Lower leg skin (tissue), 4 donors: ENCODE measurements around the gene BMP8B. TPM values are rescaled to one million over a fixed set of nuclear protein-coding genes. Genes with fewer than 3 reads are reported as not detected.
A peak's percentile ranks its signal among the peaks of the same experiment; 100 is the strongest.

Experiments
- DNase-seq, 2 donors: peaks; one replicate each; pipeline ENCODE4 v3.0.0-alpha.2; 2019; ENCODE audit warnings: low spot score in 2 of 2
- H3K4me3 ChIP-seq: fragments of 200-600 bp; sonication (generic); 2 replicates; pipeline ENCODE4 v1.5.1; 2017; ENCODE audit warnings: mild to moderate bottlenecking, low read depth; ENCODE audit not compliant: poor library complexity, severe bottlenecking
- CTCF ChIP-seq, 3 donors: fragments of 450-650 bp; IDR thresholded peaks; one replicate each; pipeline ENCODE4 v1.5.1; 2016; ENCODE audit warnings: antibody characterized with exemption in 3 of 3, mild to moderate bottlenecking in 3 of 3, moderate library complexity in 2 of 3
- POLR2A ChIP-seq, 2 donors: fragments of 450-650 bp; IDR thresholded peaks; one replicate each; pipeline ENCODE4 v1.6.1; 2016 to 2017; ENCODE audit warnings: antibody characterized with exemption in 2 of 2, mild to moderate bottlenecking in 1 of 2, moderate library complexity in 1 of 2
- WGBS, 2 donors: methylation state at CpG; one replicate each; pipeline ENCODE4 v1.1.5; 2018; 5-methylcytosine and 5-hydroxymethylcytosine counted together
- intact Hi-C: fragments of 100-400 bp; cut with DNase I; formaldehyde crosslinking; loops from one replicate; pipeline ENCODE4 v1.15.0; 2023; ENCODE audit warnings: low total_unique reads
- total RNA-seq, 4 donors: library from RNA; depleted of rRNA; stranded (reverse); fragments of >200 nt; gene quantifications; one replicate each; pipeline ENCODE4 v1.1.0, GENCODE V29; 2016

The BMP8B gene
- total RNA-seq, 4 donors from 2014 or later: 1.1 to 2.2 (median 1.5) TPM

DNA sequence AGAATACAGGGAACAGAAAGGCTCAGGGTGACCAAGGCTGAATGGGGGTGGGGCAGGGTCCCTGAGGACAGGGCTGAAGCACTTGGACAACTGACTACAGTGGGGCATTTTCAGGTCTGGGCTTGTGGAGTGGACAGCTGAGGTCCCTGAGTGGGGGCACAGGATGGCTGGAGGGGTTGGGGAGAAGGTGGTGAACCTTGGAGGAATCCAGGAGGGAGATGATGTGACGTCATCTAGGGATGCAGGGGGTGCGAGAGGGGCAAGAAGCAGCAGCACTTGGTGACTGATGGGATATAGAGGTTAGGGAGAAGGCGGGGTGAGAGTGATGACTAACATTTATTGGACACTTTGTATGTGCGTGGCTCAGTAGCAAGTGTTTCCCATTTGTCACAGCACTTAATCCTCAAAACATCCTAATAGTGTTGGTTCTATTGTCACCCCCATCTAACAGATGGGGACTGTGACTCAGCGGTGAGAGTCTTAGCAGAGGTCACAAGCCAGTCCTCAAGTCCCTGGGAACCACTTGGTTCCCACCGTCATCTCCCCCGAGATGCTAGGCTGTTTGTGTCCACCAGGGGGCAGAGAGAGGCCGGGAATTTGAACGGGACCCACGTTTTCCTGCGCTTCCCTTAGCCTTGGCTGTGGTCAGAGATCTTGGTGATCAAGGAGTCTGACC lies 27.9 kb upstream of the BMP8B start:
- no peak overlapping the region for H3K4me3 ChIP-seq
- DNase-seq: peak; percentile 62 to 92
- WGBS, 2 donors: 6 to 7% methylated on average over 11 of the region's 11 CpGs
- intact Hi-C loops: loop anchor here (5.0 kb wide), 2 partner anchors 86 to 156 kb away; partner anchors contain the start of gene MYCL
- TF ChIP-seq CTCF (IDR thresholded peaks at IDR 0.05): peak in 1 of 3 donors; percentile 85
- TF ChIP-seq POLR2A (IDR thresholded peaks at IDR 0.05): no peak

DNA sequence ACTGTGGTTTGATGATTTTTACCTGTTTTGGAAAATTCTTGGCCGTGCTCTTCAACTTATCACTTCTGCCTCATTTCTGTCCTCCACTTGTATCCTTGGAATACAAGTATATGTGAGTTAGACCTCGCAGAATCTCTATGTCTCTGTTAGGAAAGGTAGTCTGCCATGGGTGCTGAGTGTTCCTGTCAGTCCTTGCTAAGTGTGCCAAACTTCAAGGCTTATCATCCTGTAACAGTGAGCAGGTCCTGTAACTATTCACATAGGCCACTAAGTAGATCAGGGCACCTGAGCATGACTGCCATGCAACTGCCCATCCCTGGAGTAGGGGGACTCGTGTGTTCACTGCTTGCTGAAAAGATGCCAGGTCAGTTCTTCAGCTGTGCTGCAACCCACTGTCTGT lies 24.2 kb upstream of the BMP8B start:
- H3K4me3 ChIP-seq: no peak overlapping the region
- DNase-seq: no peak
- WGBS, 2 donors: 77 to 85% methylated on average over 3 of the region's 3 CpGs
- TF ChIP-seq CTCF (IDR thresholded peaks at IDR 0.05) (no peak), POLR2A (IDR thresholded peaks at IDR 0.05) (no peak)
- intact Hi-C loops: no loop called here

DNA sequence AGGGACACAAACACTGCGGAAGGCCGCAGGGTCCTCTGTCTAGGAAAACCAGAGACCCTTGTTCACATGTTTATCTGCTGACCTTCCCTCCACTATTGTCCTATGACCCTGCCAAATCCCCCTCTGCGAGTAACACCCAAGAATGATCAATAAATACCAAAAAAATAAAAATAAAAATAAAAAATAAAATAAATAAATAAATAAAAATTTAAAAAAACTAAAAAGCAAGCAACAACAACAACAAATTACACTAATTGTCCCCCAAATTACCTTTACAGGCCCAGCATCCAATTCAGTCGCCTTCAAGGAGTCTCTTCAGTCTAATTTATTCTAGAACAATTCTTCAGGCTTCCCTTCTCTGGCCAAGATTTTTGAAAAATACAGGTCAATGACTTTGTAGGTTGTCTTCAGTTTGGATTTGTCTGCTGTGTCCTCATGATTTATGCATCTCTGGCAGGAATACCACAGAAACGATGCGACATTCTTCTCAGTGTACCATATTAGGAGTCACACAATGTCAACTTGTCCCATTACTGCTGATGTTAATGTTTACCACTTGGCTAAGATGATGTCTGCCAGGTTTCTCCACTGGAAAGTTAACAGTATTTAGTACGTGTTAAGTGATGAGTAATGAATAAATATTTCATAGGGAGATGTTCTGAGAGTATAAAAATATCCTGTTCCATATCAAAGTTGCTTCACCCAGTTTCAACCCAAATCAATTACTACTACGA lies 20.3 kb upstream of the BMP8B start:
- no peak for DNase-seq
- no peak overlapping the region for H3K4me3 ChIP-seq
- intact Hi-C loops: no loop called here
- no peak for TF ChIP-seq CTCF (IDR thresholded peaks at IDR 0.05)
- TF ChIP-seq POLR2A (IDR thresholded peaks at IDR 0.05): no peak
- 65 to 68% methylated on average over 7 of the region's 8 CpGs for WGBS, 2 donors

GRCh38 chr1:39805385-39805784 lies 16.7 kb upstream of the BMP8B start:
- no peak for DNase-seq
- H3K4me3 ChIP-seq: no peak overlapping the region
- TF ChIP-seq POLR2A (IDR thresholded peaks at IDR 0.05) (no peak), CTCF (IDR thresholded peaks at IDR 0.05) (no peak)
- 93 to 97% methylated on average over 2 of the region's 2 CpGs for WGBS, 2 donors
- intact Hi-C loops: no loop called here

DNA sequence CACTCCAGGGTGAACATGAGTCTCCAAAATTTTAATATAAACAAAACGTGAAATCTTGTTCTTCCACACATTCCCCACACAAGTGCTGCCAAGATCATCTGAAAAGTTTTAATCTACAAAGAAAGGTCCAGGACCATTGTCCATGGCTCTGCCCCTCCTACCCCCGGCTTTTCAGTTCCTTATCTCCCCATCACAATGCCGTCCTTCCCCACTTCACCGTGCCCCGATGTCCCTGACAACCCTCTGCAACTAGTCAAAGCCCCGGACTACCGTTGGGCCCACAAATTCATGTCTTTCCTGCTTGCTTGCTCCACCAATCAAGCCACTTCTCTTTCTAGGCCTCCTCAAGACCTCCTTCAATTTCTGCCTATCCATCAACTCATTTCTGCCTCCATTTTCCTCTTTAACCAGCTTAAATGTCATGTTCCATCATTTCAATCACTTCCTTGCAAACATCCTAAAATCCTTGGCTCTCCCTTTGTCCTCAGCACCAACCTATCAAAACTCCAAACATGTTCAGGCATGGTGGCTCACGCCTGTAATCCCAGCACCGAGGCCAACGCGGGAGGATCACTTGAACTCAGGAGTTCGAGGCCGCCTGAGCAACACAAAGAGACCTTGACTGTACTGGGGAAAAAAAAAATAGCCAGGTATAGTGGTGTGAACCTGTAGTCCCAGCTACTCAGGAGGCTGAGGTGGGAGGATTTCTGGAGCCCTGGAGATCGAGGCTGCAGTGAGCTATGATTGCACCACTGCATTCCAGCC lies 14.0 kb upstream of the BMP8B start:
- TF ChIP-seq CTCF (IDR thresholded peaks at IDR 0.05) (no peak), POLR2A (IDR thresholded peaks at IDR 0.05) (no peak)

More for the DNA sequence above, 14.0 kb upstream of the BMP8B start:
- intact Hi-C loops: no loop called here
- DNase-seq: no peak
- H3K4me3 ChIP-seq: no peak overlapping the region
- WGBS, 2 donors: 76 to 81% methylated on average over 14 of the region's 14 CpGs
